HK-2 (cell line): Measurements from ENCODE around the gene CHST7.
A peak's percentile ranks its signal among the peaks of the same experiment; 100 is the strongest.
"Not testable (repeated sequence)": the region's sequence is repeated elsewhere in the genome, so short reads cannot be mapped to it uniquely, and the experiment has no call there.

Experiments
- DNase-seq: peaks from one replicate; pipeline ENCODE4 v3.0.0-alpha.2; 2018; ENCODE audit not compliant: unreplicated experiment

The CHST7 gene

GRCh38 chrX:46573331-46573891 lies at the start of gene CHST7:
CHST7 (plus strand) TSS chrX:46573765; CDS start chrX:46573932, 167 bp downstream.
- peak; percentile 68 for DNase-seq

- not testable (repeated sequence) for DNase-seq
These were observed 44.9 kb upstream of the CHST7 start for GRCh38 chrX:46528640-46529039.

- not testable (repeated sequence) for DNase-seq
These were observed 43.7 kb upstream of the CHST7 start for GRCh38 chrX:46529740-46530403.

- DNase-seq = not testable (repeated sequence)
These were observed 43.1 kb upstream of the CHST7 start for GRCh38 chrX:46530404-46530908.

- no peak for DNase-seq
These were observed 42.1 kb upstream of the CHST7 start for GRCh38 chrX:46531442-46531841.

GRCh38 chrX:46543441-46543840 lies 30.1 kb upstream of the CHST7 start:
- no peak for DNase-seq

GRCh38 chrX:46544527-46544926 lies 29.0 kb upstream of the CHST7 start:
- DNase-seq = not testable (repeated sequence)

- DNase-seq = peak; percentile 94
These were observed 28.2 kb upstream of the CHST7 start, which contains the start of gene ZNF674 for GRCh38 chrX:46545111-46546005. ZNF674 (minus strand) TSS chrX:46545421; CDS start chrX:46542087, 3,334 bp downstream.

- peak; percentile 40 for DNase-seq
These were observed 25.7 kb upstream of the CHST7 start for GRCh38 chrX:46547857-46548256.

GRCh38 chrX:46549914-46550313 lies 23.7 kb upstream of the CHST7 start:
- DNase-seq = no peak

GRCh38 chrX:46551494-46552128 lies 22.0 kb upstream of the CHST7 start:
- DNase-seq = no peak

- DNase-seq = no peak
These were observed 19.6 kb upstream of the CHST7 start for GRCh38 chrX:46553935-46554334.

- DNase-seq = no peak
These were observed 18.6 kb upstream of the CHST7 start for GRCh38 chrX:46554942-46555341.

- DNase-seq = no peak
These were observed 14.5 kb upstream of the CHST7 start for GRCh38 chrX:46559062-46559461.

- DNase-seq = no peak
These were observed 11.5 kb upstream of the CHST7 start for GRCh38 chrX:46561824-46562657.

GRCh38 chrX:46567388-46567787 lies 6.2 kb upstream of the CHST7 start:
- DNase-seq = no peak

GRCh38 chrX:46569621-46570020 lies 3.9 kb upstream of the CHST7 start:
- no peak for DNase-seq

GRCh38 chrX:46571423-46572339 lies 1.9 kb upstream of the CHST7 start:
- no peak for DNase-seq

- DNase-seq = no peak
These were observed 1.1 kb upstream of the CHST7 start for GRCh38 chrX:46572340-46572936.
